B cell (primary cell): Measurements from ENCODE around the gene GNB2. TPM values are rescaled to one million over a fixed set of nuclear protein-coding genes. Genes with fewer than 3 reads are reported as not detected.

Source experiments
- ATAC-seq: fragments of 200-7000 bp; cut with Tn5 transposase; one replicate; pipeline ENCODE4 v1.10.0; 2021; ENCODE audit warnings: low read depth, mild to moderate bottlenecking, moderate number of reproducible peaks, moderate library complexity
- CTCF ChIA-PET: fragments of 350-600 bp; sonication (Branson Sonifier 250); formaldehyde crosslinking; loops from one replicate; lab custom pipeline; 2021; ENCODE audit warnings: antibody characterized with exemption, inconsistent platforms; lab: Charles Lee
- POLR2A ChIA-PET: fragments of 350-600 bp; sonication (Branson Sonifier 250); formaldehyde crosslinking; loops from one replicate; lab custom pipeline; 2021; ENCODE audit warnings: antibody characterized with exemption; lab: Charles Lee
- DNase-seq: peaks from one replicate; pipeline ENCODE4 v3.0.0; 2013
- H2AFZ ChIP-seq: 2 replicates; pipeline ENCODE4 v1.6.1; 2012; ENCODE audit warnings: mild to moderate bottlenecking, low read depth, low read length; ENCODE audit not compliant: insufficient read depth, poor library complexity, severe bottlenecking
- H3K27ac ChIP-seq, 2 donors: 1 replicate in 1 of 2; 2 replicates in 1 of 2; pipeline ENCODE4 v1.5.1; 2012 to 2013; ENCODE audit warnings: low read length in 2 of 2, mild to moderate bottlenecking in 2 of 2, moderate library complexity in 1 of 2
- H3K27me3 ChIP-seq, 4 experiments: fragments of 200-600 bp in 1 of 4; sonication (generic) in 1 of 4; replicated peaks in 1 of 4; 1 replicate in 2 of 4; 2 replicates in 2 of 4; pipeline versions ENCODE4 v1.6.1 to v1.7.0; 2013 to 2016; ENCODE audit warnings: low read length in 3 of 4, mild to moderate bottlenecking in 2 of 4, mixed read lengths in 1 of 4, moderate library complexity in 1 of 4; ENCODE audit not compliant: insufficient read depth in 4 of 4, control insufficient read depth in 3 of 4; ENCODE audit errors: control extremely low read depth in 1 of 4
- H3K36me3 ChIP-seq, 2 experiments: replicated peaks in 1 of 2; 1 replicate in 1 of 2; 2 replicates in 1 of 2; pipeline versions ENCODE4 v1.6.1 to v1.7.1; 2013; ENCODE audit warnings: low read length in 1 of 2; ENCODE audit not compliant: insufficient read depth in 2 of 2, control insufficient read depth in 1 of 2; ENCODE audit errors: control extremely low read depth in 1 of 2, extremely low read depth in 1 of 2
- H3K4me1 ChIP-seq, 2 donors: fragments of 200-600 bp in 1 of 2; sonication (generic) in 1 of 2; 1 replicate in 1 of 2; 2 replicates in 1 of 2; pipeline versions ENCODE4 v1.5.1 to v1.6.1; 2013 to 2017; ENCODE audit warnings: low read length in 2 of 2; ENCODE audit not compliant: control insufficient read depth in 2 of 2, insufficient read depth in 2 of 2
- H3K4me2 ChIP-seq: replicated peaks from 2 replicates; pipeline ENCODE3; 2012; ENCODE audit warnings: mild to moderate bottlenecking, low read depth, low read length; ENCODE audit not compliant: poor library complexity, severe bottlenecking
- H3K4me3 ChIP-seq, 5 experiments: fragments of 200-600 bp in 1 of 5; sonication (generic) in 1 of 5; 1 replicate in 3 of 5; 2 replicates in 2 of 5; pipeline versions ENCODE4 v1.5.1 to v1.7.0; 2011 to 2016; ENCODE audit warnings: low read length in 4 of 5, mild to moderate bottlenecking in 4 of 5, low read depth in 2 of 5, control low read depth in 1 of 5, moderate library complexity in 1 of 5; ENCODE audit not compliant: insufficient read depth in 1 of 5; ENCODE audit errors: control extremely low read depth in 1 of 5, extremely low read depth in 1 of 5
- H3K79me2 ChIP-seq: fragments of 200-600 bp; sonication (generic); one replicate; pipeline ENCODE4 v1.6.0; 2016; ENCODE audit warnings: low read length; ENCODE audit not compliant: control insufficient read depth, insufficient read depth
- H3K9ac ChIP-seq: fragments of 200-600 bp; sonication (generic); 2 replicates; pipeline ENCODE4 v1.6.1; 2017; ENCODE audit warnings: mild to moderate bottlenecking, low read length, moderate library complexity
- H3K9me3 ChIP-seq, 3 donors: one replicate each; pipeline versions ENCODE4 v1.6.1 to v1.7.1; 2013; ENCODE audit warnings: low read length in 2 of 3; ENCODE audit not compliant: control insufficient read depth in 2 of 3, insufficient read depth in 1 of 3; ENCODE audit errors: control extremely low read depth in 1 of 3
- H4K20me1 ChIP-seq: 2 replicates; pipeline ENCODE4 v1.6.0; 2012; ENCODE audit warnings: mild to moderate bottlenecking, low read length; ENCODE audit not compliant: insufficient read depth, control insufficient read depth, poor library complexity, severe bottlenecking
- H3K27ac Mint-ChIP-seq: one replicate; pipeline ENCODE4 v1.8.0; 2021; ENCODE audit warnings: mixed read lengths
- H3K27me3 Mint-ChIP-seq: one replicate; pipeline ENCODE4 v1.8.0; 2021; ENCODE audit warnings: mixed read lengths
- H3K4me1 Mint-ChIP-seq: one replicate; pipeline ENCODE4 v1.8.0; 2021; ENCODE audit warnings: mixed read lengths
- H3K4me3 Mint-ChIP-seq: one replicate; pipeline ENCODE4 v1.8.0; 2021; ENCODE audit warnings: mixed read lengths
- H3K9me3 Mint-ChIP-seq: one replicate; pipeline ENCODE4 v1.8.0; 2022; ENCODE audit warnings: mixed read lengths; ENCODE audit not compliant: insufficient read depth
- EZH2 ChIP-seq: IDR thresholded peaks from 2 replicates; pipeline ENCODE4 v1.6.1; 2012; ENCODE audit warnings: borderline replicate concordance, low read depth, mild to moderate bottlenecking, moderate library complexity, low read length; ENCODE audit not compliant: insufficient read depth, poor library complexity, severe bottlenecking
- WGBS: methylation state at CpG from one replicate; pipeline ENCODE4 v1.1.5; 2013; ENCODE audit warnings: missing lambda C conversion rate; ENCODE audit not compliant: insufficient coverage; 5-methylcytosine and 5-hydroxymethylcytosine counted together
- intact Hi-C: fragments of 100-400 bp; cut with micrococcal nuclease; formaldehyde crosslinking; loops from one replicate; pipeline ENCODE4 v1.10.0; 2022
- polyA plus RNA-seq: library from polyadenylated mRNA; depleted of rRNA; stranded (reverse); fragments of >200 nt; gene quantifications from 2 replicates; pipeline ENCODE4 v1.2.3, GENCODE V29; 2012
- total RNA-seq, 2 donors: library from RNA; stranded (reverse); fragments of 120-200 nt in 1 of 2; gene quantifications; 1 replicate in 1 of 2; 2 replicates in 1 of 2; pipeline versions ENCODE4 v1.2.3 to v1.2.4, GENCODE V29; 2013 to 2022
- TF ChIP-seq, protein P1 (sequence below): fragments of 200-600 bp; IDR thresholded peaks from one replicate; pipeline ENCODE4 v1.8.0; 2022; ENCODE audit warnings: antibody characterized with exemption, mild to moderate bottlenecking

Gene GNB2
- total and polyA plus RNA-seq, 2 donors (not counting 1 experiment from before 2014, with no cell fraction given): 127 to 221 TPM

GRCh38 chr7:100728196-100728595, 54.7 kb downstream of the GNB2 start:
- Histone ChIP-seq H4K20me1 (no peaks in the 10 kb centered on the region), H3K36me3 (no peaks in the 10 kb centered on the region), H3K27me3 (peaks cover 0 to 29% (median 7%) of the 10 kb centered on the region in 4 experiments), H3K4me2 (no peak overlapping the region), H3K4me1 (peaks cover 0 to 17% of the 10 kb centered on the region in 2 donors), H3K27ac (no peak overlapping the region), H3K4me3 (no peak overlapping the region), H3K9me3 (no peaks in the 10 kb centered on the region), H3K9ac (no peak overlapping the region), H2AFZ (no peak overlapping the region), H3K79me2 (no peaks in the 10 kb centered on the region)
- Mint-ChIP-seq H3K4me3 (no peak overlapping the region), H3K27ac (no peak overlapping the region), H3K4me1 (peaks cover 10% of the 10 kb centered on the region), H3K27me3 (peaks cover 26% of the 10 kb centered on the region), H3K9me3 (no peaks in the 10 kb centered on the region)
- no peak for ATAC-seq
- POLR2A ChIA-PET: no interaction called here
- CTCF ChIA-PET: interaction anchor here (0.7 to 1.8 kb wide), 5 partner anchors 22 to 332 kb away, joined by 3 to 5 read pairs (median 3); partner anchors contain the start of genes POP7 and SLC12A9
- 91% methylated on average over 4 of the region's 8 CpGs for WGBS
- DNase-seq: no peak
- TF ChIP-seq EZH2: no peak
- TF ChIP-seq, protein P1, sequence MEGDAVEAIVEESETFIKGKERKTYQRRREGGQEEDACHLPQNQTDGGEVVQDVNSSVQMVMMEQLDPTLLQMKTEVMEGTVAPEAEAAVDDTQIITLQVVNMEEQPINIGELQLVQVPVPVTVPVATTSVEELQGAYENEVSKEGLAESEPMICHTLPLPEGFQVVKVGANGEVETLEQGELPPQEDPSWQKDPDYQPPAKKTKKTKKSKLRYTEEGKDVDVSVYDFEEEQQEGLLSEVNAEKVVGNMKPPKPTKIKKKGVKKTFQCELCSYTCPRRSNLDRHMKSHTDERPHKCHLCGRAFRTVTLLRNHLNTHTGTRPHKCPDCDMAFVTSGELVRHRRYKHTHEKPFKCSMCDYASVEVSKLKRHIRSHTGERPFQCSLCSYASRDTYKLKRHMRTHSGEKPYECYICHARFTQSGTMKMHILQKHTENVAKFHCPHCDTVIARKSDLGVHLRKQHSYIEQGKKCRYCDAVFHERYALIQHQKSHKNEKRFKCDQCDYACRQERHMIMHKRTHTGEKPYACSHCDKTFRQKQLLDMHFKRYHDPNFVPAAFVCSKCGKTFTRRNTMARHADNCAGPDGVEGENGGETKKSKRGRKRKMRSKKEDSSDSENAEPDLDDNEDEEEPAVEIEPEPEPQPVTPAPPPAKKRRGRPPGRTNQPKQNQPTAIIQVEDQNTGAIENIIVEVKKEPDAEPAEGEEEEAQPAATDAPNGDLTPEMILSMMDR: no peak
- intact Hi-C loops: no loop called here

Other genes with a start within 250 kb of the GNB2 start
- 22.7 and 28.0 TPM in 2 replicates for gene ZCWPW1, start 245.0 kb upstream of the GNB2 start, total RNA-seq
- gene ZCWPW1, start 245.0 kb upstream of the GNB2 start, polyA plus RNA-seq: 11.3 and 16.5 TPM in 2 replicates
- 90.6 and 96.3 TPM in 2 replicates for gene MEPCE, start 243.9 kb upstream of the GNB2 start, total RNA-seq
- gene MEPCE, start 243.9 kb upstream of the GNB2 start, polyA plus RNA-seq: 54.5 and 57.2 TPM in 2 replicates
- 55.2 and 60.5 TPM in 2 replicates for gene PPP1R35, start 237.2 kb upstream of the GNB2 start, total RNA-seq
- gene PPP1R35, start 237.2 kb upstream of the GNB2 start, polyA plus RNA-seq: 65.0 and 104 TPM in 2 replicates
- gene SPACDR, start 209.5 kb upstream of the GNB2 start, total RNA-seq: 2.9 and 3.7 TPM in 2 replicates
- 2.1 and 2.9 TPM in 2 replicates for gene SPACDR, start 209.5 kb upstream of the GNB2 start, polyA plus RNA-seq
- gene TSC22D4, start 194.5 kb upstream of the GNB2 start, total RNA-seq: 92.8 and 95.0 TPM in 2 replicates
- gene TSC22D4, start 194.5 kb upstream of the GNB2 start, polyA plus RNA-seq: 55.5 and 80.2 TPM in 2 replicates
- not detected in 2 replicates for gene NYAP1, start 189.8 kb upstream of the GNB2 start, total RNA-seq
- gene NYAP1, start 189.8 kb upstream of the GNB2 start, polyA plus RNA-seq: 0.06 TPM in 1 of 2 replicates, not detected in the other
- 11.0 and 11.6 TPM in 2 replicates for gene AGFG2, start 134.5 kb upstream of the GNB2 start, total RNA-seq
- gene AGFG2, start 134.5 kb upstream of the GNB2 start, polyA plus RNA-seq: 5.6 and 11.0 TPM in 2 replicates
- 46.3 and 51.7 TPM in 2 replicates for gene SAP25, start 99.8 kb upstream of the GNB2 start, total RNA-seq
- gene SAP25, start 99.8 kb upstream of the GNB2 start, polyA plus RNA-seq: 63.5 and 71.9 TPM in 2 replicates
- 288 and 289 TPM in 2 replicates for gene LRCH4, start 87.6 kb upstream of the GNB2 start, total RNA-seq
- 289 and 294 TPM in 2 replicates for gene LRCH4, start 87.6 kb upstream of the GNB2 start, polyA plus RNA-seq
- 1.6 and 2.2 TPM in 2 replicates for gene FBXO24, start 87.4 kb upstream of the GNB2 start, total RNA-seq
- 1.2 and 1.8 TPM in 2 replicates for gene FBXO24, start 87.4 kb upstream of the GNB2 start, polyA plus RNA-seq
- gene PCOLCE, start 71.4 kb upstream of the GNB2 start, total RNA-seq: 14.3 and 17.5 TPM in 2 replicates
- 4.9 and 5.3 TPM in 2 replicates for gene PCOLCE, start 71.4 kb upstream of the GNB2 start, polyA plus RNA-seq
- gene MOSPD3, start 61.2 kb upstream of the GNB2 start, total RNA-seq: 17.3 and 18.8 TPM in 2 replicates
- gene MOSPD3, start 61.2 kb upstream of the GNB2 start, polyA plus RNA-seq: 16.7 and 19.2 TPM in 2 replicates
- 8.3 and 10.0 TPM in 2 replicates for gene TFR2, start 32.2 kb upstream of the GNB2 start, total RNA-seq
- gene TFR2, start 32.2 kb upstream of the GNB2 start, polyA plus RNA-seq: 4.2 and 5.9 TPM in 2 replicates
- not detected in 2 replicates for gene ACTL6B, start 17.3 kb upstream of the GNB2 start, total RNA-seq
- gene ACTL6B, start 17.3 kb upstream of the GNB2 start, polyA plus RNA-seq: not detected in 2 replicates
- gene GIGYF1, start 20.5 kb downstream of the GNB2 start, total RNA-seq: 134 and 140 TPM in 2 replicates
- gene GIGYF1, start 20.5 kb downstream of the GNB2 start, polyA plus RNA-seq: 45.9 and 47.1 TPM in 2 replicates
- gene POP7, start 32.4 kb downstream of the GNB2 start, total RNA-seq: 13.0 and 14.4 TPM in 2 replicates
- 8.8 and 15.2 TPM in 2 replicates for gene POP7, start 32.4 kb downstream of the GNB2 start, polyA plus RNA-seq
- not detected in 2 replicates for gene EPO, start 46.7 kb downstream of the GNB2 start, total RNA-seq
- gene EPO, start 46.7 kb downstream of the GNB2 start, polyA plus RNA-seq: 0.10 TPM in 1 of 2 replicates, not detected in the other
- gene ZAN, start 59.9 kb downstream of the GNB2 start, total RNA-seq: not detected in 2 replicates
- not detected in 2 replicates for gene ZAN, start 59.9 kb downstream of the GNB2 start, polyA plus RNA-seq
- 3.3 and 3.9 TPM in 2 replicates for gene EPHB4, start 153.8 kb downstream of the GNB2 start, total RNA-seq
- 12.0 and 15.2 TPM in 2 replicates for gene EPHB4, start 153.8 kb downstream of the GNB2 start, polyA plus RNA-seq
- gene SLC12A9, start 179.0 kb downstream of the GNB2 start, total RNA-seq: 77.4 and 80.1 TPM in 2 replicates
- 71.9 and 80.0 TPM in 2 replicates for gene SLC12A9, start 179.0 kb downstream of the GNB2 start, polyA plus RNA-seq
- gene TRIP6, start 193.6 kb downstream of the GNB2 start, total RNA-seq: 13.4 and 13.8 TPM in 2 replicates
- 6.7 and 6.8 TPM in 2 replicates for gene TRIP6, start 193.6 kb downstream of the GNB2 start, polyA plus RNA-seq
- gene SRRT, start 201.4 kb downstream of the GNB2 start, total RNA-seq: 209 and 224 TPM in 2 replicates
- 198 TPM in 2 replicates for gene SRRT, start 201.4 kb downstream of the GNB2 start, polyA plus RNA-seq
- 3.9 and 4.3 TPM in 2 replicates for gene UFSP1, start 216.0 kb downstream of the GNB2 start, total RNA-seq
- 1.2 and 3.6 TPM in 2 replicates for gene UFSP1, start 216.0 kb downstream of the GNB2 start, polyA plus RNA-seq
- gene ACHE, start 222.1 kb downstream of the GNB2 start, total RNA-seq: 0.15 and 0.24 TPM in 2 replicates
- 0.13 and 0.37 TPM in 2 replicates for gene ACHE, start 222.1 kb downstream of the GNB2 start, polyA plus RNA-seq